ENCODE results near the gene NEDD4L.

NEDD4L gene

DNA sequence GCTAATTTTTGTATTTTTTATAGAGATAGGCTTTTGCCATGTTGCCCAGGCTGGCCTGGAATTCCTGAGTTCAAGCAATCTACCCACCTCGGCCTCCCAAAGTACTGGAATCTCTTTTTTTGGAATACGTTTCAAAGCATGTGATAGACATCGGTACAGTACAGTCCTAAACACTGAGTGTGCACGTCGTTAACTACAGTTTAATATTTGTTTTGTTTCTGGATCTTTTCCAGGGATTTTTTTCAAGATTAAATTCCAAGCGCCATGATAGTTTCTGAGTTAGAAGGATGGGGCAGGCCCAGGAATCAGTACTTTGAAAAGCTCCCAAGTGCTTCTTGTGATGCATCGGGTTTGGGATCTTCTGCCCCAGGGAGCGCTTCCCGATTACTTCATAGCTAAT is 33.3 kb downstream of the NEDD4L start:
- TF ChIP-seq, protein P1, sequence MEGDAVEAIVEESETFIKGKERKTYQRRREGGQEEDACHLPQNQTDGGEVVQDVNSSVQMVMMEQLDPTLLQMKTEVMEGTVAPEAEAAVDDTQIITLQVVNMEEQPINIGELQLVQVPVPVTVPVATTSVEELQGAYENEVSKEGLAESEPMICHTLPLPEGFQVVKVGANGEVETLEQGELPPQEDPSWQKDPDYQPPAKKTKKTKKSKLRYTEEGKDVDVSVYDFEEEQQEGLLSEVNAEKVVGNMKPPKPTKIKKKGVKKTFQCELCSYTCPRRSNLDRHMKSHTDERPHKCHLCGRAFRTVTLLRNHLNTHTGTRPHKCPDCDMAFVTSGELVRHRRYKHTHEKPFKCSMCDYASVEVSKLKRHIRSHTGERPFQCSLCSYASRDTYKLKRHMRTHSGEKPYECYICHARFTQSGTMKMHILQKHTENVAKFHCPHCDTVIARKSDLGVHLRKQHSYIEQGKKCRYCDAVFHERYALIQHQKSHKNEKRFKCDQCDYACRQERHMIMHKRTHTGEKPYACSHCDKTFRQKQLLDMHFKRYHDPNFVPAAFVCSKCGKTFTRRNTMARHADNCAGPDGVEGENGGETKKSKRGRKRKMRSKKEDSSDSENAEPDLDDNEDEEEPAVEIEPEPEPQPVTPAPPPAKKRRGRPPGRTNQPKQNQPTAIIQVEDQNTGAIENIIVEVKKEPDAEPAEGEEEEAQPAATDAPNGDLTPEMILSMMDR (IDR thresholded peaks at IDR 0.05; ENCODE audit: extremely low read depth, missing control alignments): no peak

DNA sequence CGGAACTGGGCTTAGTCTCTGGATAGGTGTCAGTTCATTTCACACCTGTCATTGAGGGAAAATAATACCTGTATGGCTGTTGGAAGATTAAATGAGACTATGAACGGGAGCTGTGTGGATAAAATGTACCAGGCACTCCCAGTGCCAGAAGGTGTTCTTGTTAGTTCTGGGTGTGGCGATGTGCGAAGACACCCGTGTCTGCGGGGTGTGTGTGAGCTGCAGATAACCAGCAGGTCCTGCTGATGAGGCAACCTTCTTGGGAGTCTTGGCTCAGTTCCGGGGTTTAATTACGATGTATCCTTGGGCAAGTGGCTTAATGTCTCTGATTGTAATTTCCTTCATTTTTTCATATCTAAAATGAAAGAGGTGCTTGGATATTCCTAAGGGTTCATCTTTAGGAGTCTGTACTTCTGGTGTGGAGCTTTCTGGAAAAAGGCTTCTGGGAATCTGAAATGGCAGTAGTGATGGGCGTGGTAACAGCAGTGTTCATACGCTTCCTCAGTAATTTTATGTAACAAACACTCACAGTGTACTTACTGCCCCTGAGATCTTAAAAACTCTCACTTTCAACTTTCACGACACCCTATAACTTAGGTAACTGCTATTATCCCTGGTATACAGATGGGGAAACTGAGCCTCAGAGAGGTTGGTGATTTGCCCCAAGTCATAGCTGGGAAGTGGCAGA is 35.0 kb downstream of the NEDD4L start:
- DNase-seq (ENCODE audit: low spot score): no peak

More for the DNA sequence above, 33.3 kb downstream of the NEDD4L start:
- DNase-seq (ENCODE audit: low spot score): no peak

DNA sequence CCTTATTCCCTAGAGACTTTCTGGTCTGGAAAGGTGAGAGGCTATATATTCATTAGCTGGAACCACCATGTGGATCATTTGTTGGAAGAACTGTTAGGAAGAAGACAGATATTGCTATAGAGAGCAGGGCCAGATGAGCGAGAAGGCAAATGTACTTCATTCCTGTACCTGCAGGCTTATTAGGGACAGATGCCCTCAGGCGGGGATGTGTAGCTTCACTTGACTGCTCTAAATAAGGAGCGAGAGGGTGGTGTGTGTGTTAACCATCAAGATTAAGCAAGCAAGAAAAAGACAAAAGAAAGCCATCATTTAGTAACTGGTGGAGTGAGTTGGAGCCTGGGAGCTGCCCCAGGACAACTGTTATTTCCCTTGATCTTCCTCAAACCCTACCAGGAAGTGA is 36.4 kb downstream of the NEDD4L start:
- no peak for DNase-seq (ENCODE audit: low spot score)
- TF ChIP-seq, protein P1 (IDR thresholded peaks at IDR 0.05; ENCODE audit: extremely low read depth, missing control alignments): no peak

More for the DNA sequence above, 35.0 kb downstream of the NEDD4L start:
- TF ChIP-seq, protein P1 (IDR thresholded peaks at IDR 0.05; ENCODE audit: extremely low read depth, missing control alignments): no peak

DNA sequence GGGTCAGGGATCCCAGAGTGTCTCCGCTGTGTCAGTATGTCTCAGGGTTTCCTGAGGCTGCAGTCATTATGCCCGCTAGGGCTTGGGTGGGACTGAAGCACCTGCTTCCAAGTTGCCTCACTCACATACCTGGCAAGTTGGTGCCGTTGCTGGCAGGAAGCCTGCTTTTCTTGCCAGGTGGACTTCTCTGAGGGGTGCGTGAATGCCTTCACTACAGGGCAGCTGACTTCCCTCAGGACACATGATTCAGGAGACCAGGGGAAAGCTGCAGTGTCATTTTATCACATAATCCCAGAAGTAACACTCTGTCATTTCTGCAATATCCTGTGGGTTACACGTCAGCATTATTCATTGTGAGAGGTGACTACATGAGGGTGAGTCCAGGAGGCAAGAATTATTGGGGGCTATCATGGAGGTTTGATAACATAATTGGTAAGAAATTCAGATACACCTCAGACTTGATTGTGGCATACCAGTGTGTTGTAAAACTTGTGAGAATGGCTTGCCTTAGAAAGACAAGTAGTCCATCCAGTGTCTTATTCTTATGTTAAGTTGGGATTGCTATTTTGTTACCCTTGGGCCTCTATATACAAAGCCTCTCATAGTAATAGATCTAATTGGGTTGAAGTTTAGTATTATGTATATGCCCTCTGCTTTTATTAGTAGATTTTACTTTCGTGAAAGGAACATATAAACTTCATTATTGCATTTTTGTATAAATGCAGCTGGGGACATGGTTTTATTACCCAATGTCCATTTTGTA is 44.1 kb downstream of the NEDD4L start:
- TF ChIP-seq, protein P1 (IDR thresholded peaks at IDR 0.05; ENCODE audit: extremely low read depth, missing control alignments): no peak
- DNase-seq (ENCODE audit: low spot score): no peak

DNA sequence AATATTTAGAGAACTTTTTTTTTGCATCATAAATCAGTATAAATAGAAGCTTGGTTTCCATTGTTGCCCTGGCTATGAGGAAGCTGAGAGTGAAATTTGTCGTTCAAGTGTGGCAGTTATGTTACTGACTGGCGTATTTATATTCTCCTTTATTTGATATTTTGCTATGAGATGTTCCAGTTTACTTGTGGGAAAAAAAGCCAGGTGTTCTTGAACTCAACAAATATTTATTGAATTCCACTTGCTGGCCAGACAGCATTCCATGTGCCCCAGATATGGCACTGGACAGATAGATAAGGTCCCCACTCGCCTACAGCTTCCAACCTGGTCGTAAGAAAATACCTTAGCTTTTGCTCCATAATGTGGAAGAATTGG is 44.7 kb downstream of the NEDD4L start:
- no peak for DNase-seq (ENCODE audit: low spot score)
- TF ChIP-seq, protein P1 (IDR thresholded peaks at IDR 0.05; ENCODE audit: extremely low read depth, missing control alignments): no peak

DNA sequence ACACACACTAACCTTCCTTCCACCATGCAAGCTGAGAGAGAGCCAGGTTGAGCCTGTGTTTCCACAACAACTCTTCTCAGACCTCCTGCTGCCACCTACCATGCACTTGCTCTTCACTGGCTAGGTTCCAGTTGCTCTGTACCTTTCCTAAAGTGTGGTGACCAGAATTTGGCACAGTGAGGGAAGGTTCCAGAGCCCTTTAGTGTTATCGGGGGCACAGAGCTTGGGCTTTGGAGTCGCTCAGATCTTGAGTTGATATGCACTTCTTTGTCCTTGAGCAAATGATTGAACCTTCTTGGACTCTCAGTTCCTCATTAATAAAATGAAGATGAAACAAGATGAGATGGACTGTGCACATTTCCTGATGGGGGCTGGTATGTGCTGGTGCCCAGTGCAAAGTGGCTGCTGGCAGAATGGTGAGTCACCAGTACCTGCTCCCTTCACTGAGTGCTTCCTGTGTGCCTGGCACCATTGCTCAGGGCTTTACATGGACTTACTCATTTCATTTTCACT is 47.1 kb downstream of the NEDD4L start:
- DNase-seq (ENCODE audit: low spot score): peak; percentile 20
- TF ChIP-seq, protein P1 (IDR thresholded peaks at IDR 0.05; ENCODE audit: extremely low read depth, missing control alignments): no peak

DNA sequence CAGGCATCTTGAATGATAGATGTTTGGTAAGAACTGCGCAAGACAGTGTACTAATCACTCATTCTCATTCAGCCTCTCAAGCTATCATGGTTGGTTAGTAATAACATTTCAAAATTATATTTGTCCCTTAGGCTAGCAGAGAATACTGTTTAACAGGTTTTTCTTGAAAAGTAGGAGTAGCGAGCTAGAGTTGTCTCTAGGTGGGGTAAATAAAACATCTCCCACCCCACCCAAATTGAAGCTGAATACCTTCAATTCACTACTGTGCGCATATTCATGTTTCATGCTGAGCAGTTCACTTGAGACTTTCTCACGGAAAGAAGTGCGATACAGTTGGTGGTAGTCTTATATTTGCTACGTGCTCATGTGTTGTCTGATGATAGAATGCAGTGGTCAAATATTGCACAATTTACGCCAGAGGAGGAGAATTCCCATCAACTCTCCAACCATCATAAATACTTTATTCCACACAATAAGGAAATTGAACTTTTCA is 49.3 kb downstream of the NEDD4L start:
- TF ChIP-seq, protein P1 (IDR thresholded peaks at IDR 0.05; ENCODE audit: extremely low read depth, missing control alignments): no peak
- no peak for DNase-seq (ENCODE audit: low spot score)

Measured in GM20000 (cell line).